Measurements from ENCODE around the gene NUDC.
"Not testable (repeated sequence)": the region's sequence is repeated elsewhere in the genome, so short reads cannot be mapped to it uniquely, and the experiment has no call there.

Gene NUDC

DNA sequence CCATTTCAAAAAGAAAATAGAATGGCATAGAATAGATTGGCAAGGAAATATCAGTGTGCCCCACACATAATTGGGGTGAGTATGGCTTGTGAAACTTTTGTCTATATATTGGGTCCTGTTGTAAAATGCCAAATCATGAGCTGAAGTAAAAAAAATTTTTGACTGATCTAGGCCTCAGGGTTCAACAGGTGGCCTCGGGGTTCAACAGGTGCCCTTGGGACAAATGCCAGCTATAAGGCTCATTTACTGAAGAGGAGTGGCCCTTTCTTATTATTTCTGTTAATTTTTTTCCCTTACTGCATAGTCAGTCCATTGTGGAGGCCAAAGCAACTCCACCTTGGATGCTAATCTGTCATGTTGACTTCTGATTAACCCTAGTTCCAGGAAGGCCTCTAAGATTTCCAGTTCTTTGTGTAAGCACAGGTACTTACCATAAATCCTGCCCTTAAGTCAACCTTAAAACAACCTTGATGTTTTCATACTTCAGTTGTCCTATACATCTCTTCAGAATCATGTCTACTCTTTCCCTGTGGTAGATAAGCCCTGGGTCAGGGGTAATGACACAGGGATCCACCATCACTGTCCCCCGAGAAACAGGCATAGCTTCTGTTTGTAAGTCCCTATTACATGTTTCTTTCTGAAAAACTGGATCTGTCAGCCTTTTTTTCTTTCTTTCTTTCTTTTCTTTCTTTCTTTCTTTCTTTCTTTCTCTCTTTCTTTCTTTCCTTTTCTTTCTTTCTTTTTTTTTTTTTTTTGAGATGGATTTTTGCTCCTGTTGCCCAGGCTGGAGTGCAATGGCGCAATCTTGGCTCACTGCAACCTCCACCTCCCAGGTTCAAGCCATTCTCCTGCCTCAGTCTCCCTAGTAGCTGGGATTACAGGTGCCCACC lies 55.3 kb downstream of the NUDC start:
- no peaks in the 10 kb centered on the region for H3K27me3 ChIP-seq (ENCODE audit: control insufficient read depth in 2 of 2, insufficient read depth in 2 of 2, low read length in 2 of 2)
- H3K9me3 ChIP-seq (ENCODE audit: control insufficient read depth in 2 of 2, low read length in 2 of 2) = no peaks in the 10 kb centered on the region
- H3K27ac ChIP-seq (ENCODE audit: low read depth in 2 of 2, low read length in 2 of 2) = no peak overlapping the region
- H3K4me3 ChIP-seq (ENCODE audit: low read length in 2 of 2) = no peak overlapping the region
- no peaks in the 10 kb centered on the region for H3K36me3 ChIP-seq (ENCODE audit: control insufficient read depth in 2 of 2, insufficient read depth in 2 of 2, low read length in 2 of 2)
- H3K9ac ChIP-seq (ENCODE audit: low read depth in 1 of 2, low read length in 2 of 2) = no peak overlapping the region
- H3K4me1 ChIP-seq (ENCODE audit: control insufficient read depth in 2 of 2, insufficient read depth in 2 of 2, low read length in 2 of 2) = no peaks in the 10 kb centered on the region

DNA sequence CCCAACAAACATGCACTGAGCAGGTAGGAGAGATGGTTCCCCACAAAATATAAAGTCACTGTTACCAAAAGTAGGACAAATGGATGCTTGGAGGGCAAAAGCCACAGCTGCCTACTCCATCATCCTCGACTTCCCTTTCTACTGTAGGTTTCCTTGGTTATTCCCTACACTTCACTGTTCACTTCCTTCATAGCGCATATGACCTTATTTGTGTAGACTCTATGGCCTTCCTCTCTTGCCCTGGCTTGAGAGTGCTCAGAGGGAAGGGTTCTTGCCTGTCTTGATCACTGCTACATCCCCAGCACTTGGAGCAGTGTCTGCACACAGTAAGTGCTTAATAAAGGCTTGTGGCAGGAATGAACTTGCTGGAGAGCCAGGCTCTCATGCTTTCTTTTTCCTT lies 57.4 kb downstream of the NUDC start:
- Histone ChIP-seq H3K4me3 (ENCODE audit: low read length in 2 of 2) (no peak overlapping the region), H3K36me3 (ENCODE audit: control insufficient read depth in 2 of 2, insufficient read depth in 2 of 2, low read length in 2 of 2) (no peaks in the 10 kb centered on the region), H3K4me1 (ENCODE audit: control insufficient read depth in 2 of 2, insufficient read depth in 2 of 2, low read length in 2 of 2) (no peaks in the 10 kb centered on the region), H3K9me3 (ENCODE audit: control insufficient read depth in 2 of 2, low read length in 2 of 2) (no peaks in the 10 kb centered on the region), H3K27me3 (ENCODE audit: control insufficient read depth in 2 of 2, insufficient read depth in 2 of 2, low read length in 2 of 2) (no peaks in the 10 kb centered on the region), H3K9ac (ENCODE audit: low read depth in 1 of 2, low read length in 2 of 2) (no peak overlapping the region), H3K27ac (ENCODE audit: low read depth in 2 of 2, low read length in 2 of 2) (no peak overlapping the region)

DNA sequence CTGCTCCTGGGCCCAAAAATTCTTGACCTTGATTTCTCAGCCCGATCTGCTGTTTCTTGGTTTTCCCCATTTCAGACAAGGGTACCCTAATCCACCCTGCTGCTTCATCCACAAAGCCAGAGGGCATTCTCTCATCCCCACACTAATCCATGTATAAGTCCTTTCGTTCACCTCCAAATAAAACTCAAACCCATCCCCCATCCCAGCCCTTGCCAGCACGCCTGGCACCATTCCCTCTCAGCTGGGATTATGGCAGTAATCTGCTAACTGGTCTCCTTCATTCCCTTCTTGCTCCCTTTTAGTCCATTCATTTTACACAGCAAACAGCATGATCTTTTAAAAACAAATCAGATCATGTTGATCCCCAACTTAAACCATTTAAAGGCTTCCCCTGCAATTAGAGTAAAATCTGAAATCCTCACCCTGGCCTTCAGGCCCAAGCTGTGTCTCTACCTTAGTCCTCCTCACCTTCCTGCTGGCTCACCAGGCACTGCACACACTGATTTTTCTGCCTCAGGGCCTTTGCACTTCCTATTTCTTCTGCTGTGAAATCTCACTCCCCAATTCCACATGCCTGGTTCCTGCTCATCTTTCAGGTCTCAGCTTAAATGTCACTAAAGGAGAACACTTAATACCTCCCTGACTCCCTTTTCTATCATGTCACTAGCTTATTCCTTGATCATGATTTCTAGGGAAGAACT lies 59.8 kb downstream of the NUDC start:
- H3K27me3 ChIP-seq (ENCODE audit: control insufficient read depth in 2 of 2, insufficient read depth in 2 of 2, low read length in 2 of 2) = no peaks in the 10 kb centered on the region
- H3K4me1 ChIP-seq (ENCODE audit: control insufficient read depth in 2 of 2, insufficient read depth in 2 of 2, low read length in 2 of 2) = no peaks in the 10 kb centered on the region
- no peak overlapping the region for H3K4me3 ChIP-seq (ENCODE audit: low read length in 2 of 2)
- no peaks in the 10 kb centered on the region for H3K36me3 ChIP-seq (ENCODE audit: control insufficient read depth in 2 of 2, insufficient read depth in 2 of 2, low read length in 2 of 2)
- H3K9me3 ChIP-seq (ENCODE audit: control insufficient read depth in 2 of 2, low read length in 2 of 2) = no peaks in the 10 kb centered on the region
- H3K27ac ChIP-seq (ENCODE audit: low read depth in 2 of 2, low read length in 2 of 2) = no peak overlapping the region
- H3K9ac ChIP-seq (ENCODE audit: low read depth in 1 of 2, low read length in 2 of 2) = no peak overlapping the region

DNA sequence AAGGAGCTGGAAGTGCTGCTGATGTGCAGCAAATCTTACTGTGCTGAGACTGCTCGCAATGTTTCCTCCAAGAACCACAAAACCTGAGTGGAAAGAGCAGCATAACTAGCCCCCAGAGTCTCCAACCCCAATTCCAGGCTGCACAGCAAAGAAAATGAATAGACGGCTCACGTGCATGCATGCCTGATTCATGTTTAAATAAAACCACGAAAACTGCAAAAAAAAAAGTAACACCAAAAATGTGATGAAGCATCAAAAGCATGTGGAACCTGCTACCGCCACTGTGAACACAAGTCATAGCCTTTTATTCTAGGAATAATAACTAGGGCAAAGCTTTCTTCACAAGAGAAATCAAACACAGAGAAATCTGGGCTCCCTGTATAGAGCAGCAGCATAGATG lies 62.3 kb downstream of the NUDC start:
- H3K27ac ChIP-seq (ENCODE audit: low read depth in 2 of 2, low read length in 2 of 2) = no peak overlapping the region
- H3K27me3 ChIP-seq (ENCODE audit: control insufficient read depth in 2 of 2, insufficient read depth in 2 of 2, low read length in 2 of 2) = no peaks in the 10 kb centered on the region

DNA sequence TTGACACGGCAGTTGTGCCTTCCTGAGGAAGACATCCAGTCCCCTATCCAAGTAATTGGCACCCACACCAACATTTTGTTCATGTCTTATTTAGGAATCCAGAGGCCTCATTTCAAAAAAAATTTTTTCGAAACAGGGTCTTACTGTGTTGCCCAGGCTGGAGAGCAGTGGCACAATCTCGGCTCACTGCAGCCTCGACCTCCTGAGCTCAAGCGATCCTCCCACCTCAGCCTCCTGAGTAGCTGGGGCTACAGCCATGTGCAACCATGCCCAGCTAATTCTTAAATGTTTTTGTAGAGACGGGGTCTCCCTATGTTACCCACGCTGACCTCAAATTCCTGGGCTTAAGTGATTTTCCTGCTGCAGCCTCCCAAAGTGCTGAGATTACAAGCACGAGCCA lies 62.7 kb downstream of the NUDC start:
- Histone ChIP-seq H3K4me1 (ENCODE audit: control insufficient read depth in 2 of 2, insufficient read depth in 2 of 2, low read length in 2 of 2) (no peaks in the 10 kb centered on the region), H3K36me3 (ENCODE audit: control insufficient read depth in 2 of 2, insufficient read depth in 2 of 2, low read length in 2 of 2) (no peaks in the 10 kb centered on the region), H3K9ac (ENCODE audit: low read depth in 1 of 2, low read length in 2 of 2) (no peak overlapping the region), H3K27me3 (ENCODE audit: control insufficient read depth in 2 of 2, insufficient read depth in 2 of 2, low read length in 2 of 2) (no peaks in the 10 kb centered on the region), H3K4me3 (ENCODE audit: low read length in 2 of 2) (no peak overlapping the region), H3K9me3 (ENCODE audit: control insufficient read depth in 2 of 2, low read length in 2 of 2) (no peaks in the 10 kb centered on the region), H3K27ac (ENCODE audit: low read depth in 2 of 2, low read length in 2 of 2) (no peak overlapping the region)

More for the DNA sequence above, 62.3 kb downstream of the NUDC start:
- Histone ChIP-seq H3K4me3 (ENCODE audit: low read length in 2 of 2) (no peak overlapping the region), H3K9me3 (ENCODE audit: control insufficient read depth in 2 of 2, low read length in 2 of 2) (no peaks in the 10 kb centered on the region), H3K36me3 (ENCODE audit: control insufficient read depth in 2 of 2, insufficient read depth in 2 of 2, low read length in 2 of 2) (no peaks in the 10 kb centered on the region), H3K4me1 (ENCODE audit: control insufficient read depth in 2 of 2, insufficient read depth in 2 of 2, low read length in 2 of 2) (no peaks in the 10 kb centered on the region), H3K9ac (ENCODE audit: low read depth in 1 of 2, low read length in 2 of 2) (no peak overlapping the region)

DNA sequence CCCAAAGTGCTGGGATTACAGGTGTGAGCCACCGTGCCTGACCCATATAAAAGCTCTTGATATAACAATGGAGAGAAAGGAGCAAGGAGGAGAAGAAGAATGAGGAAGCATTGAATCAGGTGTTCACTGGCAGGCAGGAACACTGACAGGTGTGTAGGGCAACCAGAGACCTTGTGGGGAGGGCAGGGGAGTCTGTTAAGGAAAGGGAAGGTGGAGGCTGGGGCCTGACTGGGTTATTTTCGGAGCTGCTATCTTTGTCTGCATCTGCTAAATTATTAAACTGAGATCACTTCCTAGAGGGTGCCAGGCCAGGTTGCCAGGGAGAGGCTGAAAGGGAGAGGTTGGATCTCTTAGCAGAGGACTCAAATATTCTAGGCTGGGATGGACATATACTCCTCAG lies 65.1 kb downstream of the NUDC start:
- no peaks in the 10 kb centered on the region for H3K9me3 ChIP-seq (ENCODE audit: control insufficient read depth in 2 of 2, low read length in 2 of 2)
- H3K9ac ChIP-seq (ENCODE audit: low read depth in 1 of 2, low read length in 2 of 2) = no peak overlapping the region
- peaks cover 4% of the 10 kb centered on the region in 2 donors for H3K27me3 ChIP-seq (ENCODE audit: control insufficient read depth in 2 of 2, insufficient read depth in 2 of 2, low read length in 2 of 2)
- no peaks in the 10 kb centered on the region for H3K36me3 ChIP-seq (ENCODE audit: control insufficient read depth in 2 of 2, insufficient read depth in 2 of 2, low read length in 2 of 2)
- H3K4me3 ChIP-seq (ENCODE audit: low read length in 2 of 2) = no peak overlapping the region
- no peak overlapping the region for H3K27ac ChIP-seq (ENCODE audit: low read depth in 2 of 2, low read length in 2 of 2)
- H3K4me1 ChIP-seq (ENCODE audit: control insufficient read depth in 2 of 2, insufficient read depth in 2 of 2, low read length in 2 of 2) = peaks cover 0 to 2% of the 10 kb centered on the region in 2 donors

DNA sequence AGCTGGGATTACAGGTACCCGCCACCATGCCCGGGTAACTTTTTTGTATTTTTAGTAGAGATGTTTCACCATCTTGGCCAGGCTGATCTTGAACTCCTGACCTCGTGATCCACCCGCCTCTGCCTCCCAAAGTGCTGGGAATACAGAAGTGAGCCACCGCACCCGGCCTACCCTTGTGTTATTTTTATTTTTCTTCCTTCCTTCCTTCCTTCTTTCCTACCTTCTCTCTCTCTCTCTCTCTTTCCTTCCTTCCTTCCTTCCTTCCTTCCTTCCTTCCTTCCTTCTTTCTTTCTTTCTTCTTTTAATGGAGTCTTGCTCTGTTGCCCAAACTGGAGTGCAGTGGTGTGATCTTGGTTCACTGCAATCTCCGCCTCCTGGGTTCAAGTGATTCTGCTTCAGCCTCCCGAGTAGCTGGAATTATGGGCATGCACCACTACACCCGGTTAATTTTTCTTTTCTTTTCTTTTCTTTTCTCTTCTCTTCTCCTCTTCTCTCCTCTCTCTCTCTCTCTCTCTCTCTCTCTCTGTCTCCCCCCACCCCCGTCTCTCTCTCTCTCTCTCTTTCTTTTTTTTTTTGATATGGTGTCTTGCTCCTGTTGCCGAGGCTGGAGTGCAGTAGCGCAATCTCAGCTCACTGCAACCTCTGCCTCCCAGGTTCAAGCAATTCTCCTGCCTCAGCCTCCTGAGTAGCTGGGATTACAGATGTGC lies 68.0 kb downstream of the NUDC start:
- not testable (repeated sequence) for H3K4me1 ChIP-seq (ENCODE audit: control insufficient read depth in 2 of 2, insufficient read depth in 2 of 2, low read length in 2 of 2)

DNA sequence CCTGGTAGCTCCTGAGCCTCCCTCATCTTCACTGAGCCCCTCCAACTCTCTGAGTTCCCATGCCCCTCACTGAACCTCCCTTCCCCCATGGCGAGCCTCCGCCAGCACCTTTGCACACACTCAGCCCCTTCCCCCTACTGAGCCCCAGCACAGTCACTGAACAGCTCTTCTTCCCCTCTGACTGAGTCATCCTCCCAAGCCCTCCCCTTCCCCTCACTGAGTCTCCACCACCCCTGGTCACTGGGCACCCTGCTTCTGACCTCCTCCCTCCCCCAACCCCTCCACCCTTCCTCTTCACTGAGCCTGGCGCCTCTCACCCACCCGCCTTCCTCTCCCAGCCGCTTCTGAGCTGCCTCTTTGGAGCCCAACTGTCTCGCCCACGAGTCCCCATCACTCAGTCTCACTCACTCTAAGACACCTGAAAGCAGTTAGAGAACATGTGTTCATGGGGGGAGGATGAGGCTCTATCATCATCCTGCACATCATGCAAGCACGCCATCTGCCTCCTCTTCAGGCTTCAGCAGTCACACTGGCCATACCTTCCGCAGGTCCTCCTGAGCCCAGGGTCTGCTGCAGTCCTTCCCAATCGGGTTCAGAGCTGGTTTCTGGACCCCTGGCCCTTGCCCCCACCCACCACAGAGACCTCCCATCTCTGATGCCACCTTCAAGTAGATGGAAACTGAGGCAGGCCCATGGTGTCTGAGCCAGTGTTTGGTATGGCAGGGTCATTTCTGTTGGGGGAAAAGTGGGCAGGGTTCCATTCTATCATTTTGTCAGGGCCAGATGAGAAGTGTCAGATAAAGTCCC lies 70.0 kb downstream of the NUDC start:
- Histone ChIP-seq H3K4me3 (ENCODE audit: low read length in 2 of 2) (no peak overlapping the region), H3K27me3 (ENCODE audit: control insufficient read depth in 2 of 2, insufficient read depth in 2 of 2, low read length in 2 of 2) (peaks cover 34 to 36% of the 10 kb centered on the region in 2 donors), H3K27ac (ENCODE audit: low read depth in 2 of 2, low read length in 2 of 2) (no peak overlapping the region), H3K9me3 (ENCODE audit: control insufficient read depth in 2 of 2, low read length in 2 of 2) (no peaks in the 10 kb centered on the region), H3K9ac (ENCODE audit: low read depth in 1 of 2, low read length in 2 of 2) (no peak overlapping the region), H3K4me1 (ENCODE audit: control insufficient read depth in 2 of 2, insufficient read depth in 2 of 2, low read length in 2 of 2) (peaks cover 5 to 6% of the 10 kb centered on the region in 2 donors), H3K36me3 (ENCODE audit: control insufficient read depth in 2 of 2, insufficient read depth in 2 of 2, low read length in 2 of 2) (no peaks in the 10 kb centered on the region)

More for the DNA sequence above, 68.0 kb downstream of the NUDC start:
- not testable (repeated sequence) for H3K36me3 ChIP-seq (ENCODE audit: control insufficient read depth in 2 of 2, insufficient read depth in 2 of 2, low read length in 2 of 2); H3K9me3 ChIP-seq (ENCODE audit: control insufficient read depth in 2 of 2, low read length in 2 of 2); H3K27ac ChIP-seq (ENCODE audit: low read depth in 2 of 2, low read length in 2 of 2); H3K9ac ChIP-seq (ENCODE audit: low read depth in 1 of 2, low read length in 2 of 2); H3K4me3 ChIP-seq (ENCODE audit: low read length in 2 of 2)
- H3K27me3 ChIP-seq (ENCODE audit: control insufficient read depth in 2 of 2, insufficient read depth in 2 of 2, low read length in 2 of 2) = peaks cover 16% of the 10 kb centered on the region in 2 donors

DNA sequence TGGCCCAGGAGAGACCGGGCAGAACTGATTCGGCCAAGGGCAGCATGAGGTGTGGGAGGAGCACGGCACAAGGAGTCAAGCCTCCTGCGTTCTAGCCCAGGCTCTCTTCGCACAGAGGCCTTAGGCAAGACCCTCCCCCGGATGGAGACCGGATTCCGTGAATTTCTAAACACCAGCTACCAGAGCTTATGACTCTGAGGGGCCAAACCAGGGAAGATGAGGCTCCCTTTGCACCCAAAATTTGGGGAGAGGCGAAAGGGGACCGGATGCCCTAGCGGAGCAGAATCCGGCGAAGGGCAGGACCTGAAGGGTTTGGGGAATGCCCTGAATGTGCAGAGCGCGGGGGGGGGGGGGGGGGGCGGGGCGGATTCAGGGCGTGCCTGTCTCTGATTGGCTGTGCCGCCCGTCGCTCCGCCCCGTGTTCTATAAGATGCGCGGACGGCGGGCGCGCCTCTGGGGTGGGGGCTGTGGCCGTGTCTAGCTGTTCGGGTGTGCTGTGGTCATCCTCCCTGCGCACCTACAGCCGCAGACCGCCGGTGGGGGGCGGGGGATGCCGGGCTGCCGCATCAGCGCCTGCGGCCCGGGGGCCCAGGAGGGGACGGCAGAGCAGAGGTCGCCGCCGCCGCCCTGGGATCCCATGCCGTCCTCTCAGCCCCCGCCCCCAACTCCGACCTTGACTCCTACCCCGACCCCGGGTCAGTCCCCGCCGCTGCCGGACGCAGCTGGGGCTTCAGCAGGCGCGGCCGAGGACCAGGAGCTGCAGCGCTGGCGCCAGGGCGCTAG lies 71.9 kb downstream of the NUDC start, which contains the start of gene TRNP1:
TSS of gene TRNP1 (plus strand) at position 456 of the 783 bp plus-strand sequence. CDS start at position 551, 95 bp downstream.
- no peak within 1 kb of the TSS for H3K27ac ChIP-seq (ENCODE audit: low read depth in 2 of 2, low read length in 2 of 2)
- peak within 1 kb of the TSS; percentile 43 to 50 for H3K4me3 ChIP-seq (ENCODE audit: low read length in 2 of 2)
- H3K36me3 ChIP-seq (ENCODE audit: control insufficient read depth in 2 of 2, insufficient read depth in 2 of 2, low read length in 2 of 2) = no peaks in the 10 kb centered on the region
- peak within 1 kb of the TSS in 1 of 2 donors; percentile 51 for H3K9ac ChIP-seq (ENCODE audit: low read depth in 1 of 2, low read length in 2 of 2)
- H3K27me3 ChIP-seq (ENCODE audit: control insufficient read depth in 2 of 2, insufficient read depth in 2 of 2, low read length in 2 of 2) = peaks cover 37 to 38% of the 10 kb centered on the region in 2 donors
- H3K9me3 ChIP-seq (ENCODE audit: control insufficient read depth in 2 of 2, low read length in 2 of 2) = no peaks in the 10 kb centered on the region
- H3K4me1 ChIP-seq (ENCODE audit: control insufficient read depth in 2 of 2, insufficient read depth in 2 of 2, low read length in 2 of 2) = peaks cover 8 to 10% of the 10 kb centered on the region in 2 donors

Measured in mucosa of rectum (tissue), 2 donors.